OCI-LY7 (cell line): ENCODE data around the gene COL4A1. TPM values are rescaled to one million over a fixed set of nuclear protein-coding genes. Genes with fewer than 3 reads are reported as not detected.

Experiments used
- BruUV-seq: library from RNA; stranded (reverse); fragments of 400-500 nt; replicated peaks from 2 replicates; lab custom pipeline; 2021; lab: Mats Ljungman, UMichigan
- CTCF ChIA-PET: fragments of 300-600 bp; sonication (Branson Sonifier 250); formaldehyde crosslinking; loops from one replicate; lab custom pipeline; 2022; ENCODE audit warnings: antibody characterized with exemption; ENCODE audit not compliant: unreplicated experiment; lab: Charles Lee
- POLR2A ChIA-PET: fragments of 300-600 bp; sonication (Branson Sonifier 250); formaldehyde crosslinking; loops from one replicate; lab custom pipeline; 2022; ENCODE audit warnings: antibody characterized with exemption; lab: Charles Lee
- DNase-seq: peaks from one replicate; pipeline ENCODE4 v3.0.0-alpha.2; 2015; ENCODE audit warnings: low spot score
- H2AFZ ChIP-seq: fragments of 200-600 bp; sonication (generic), shearing (Covaris generic); 2 replicates; pipeline ENCODE4 v1.6.1; 2014; ENCODE audit warnings: mild to moderate bottlenecking, antibody characterized with exemption, low read length, moderate library complexity
- H3K27ac ChIP-seq: fragments of 200-600 bp; sonication (generic); 2 replicates; pipeline ENCODE4 v1.5.1; 2014; ENCODE audit warnings: mixed run types, low read depth, mild to moderate bottlenecking, moderate library complexity, low read length, inconsistent platforms; ENCODE audit not compliant: poor library complexity, severe bottlenecking
- H3K36me3 ChIP-seq: fragments of 200-600 bp; sonication (generic); 2 replicates; pipeline ENCODE4 v1.6.1; 2014; ENCODE audit warnings: mild to moderate bottlenecking, antibody characterized with exemption, low read length, moderate library complexity, mixed read lengths; ENCODE audit not compliant: insufficient read depth
- H3K4me1 ChIP-seq: fragments of 200-600 bp; sonication (generic); 2 replicates; pipeline ENCODE4 v1.5.1; 2014; ENCODE audit warnings: mild to moderate bottlenecking, low read length; ENCODE audit not compliant: insufficient read depth, poor library complexity, severe bottlenecking
- H3K4me2 ChIP-seq: fragments of 200-600 bp; sonication (generic); 2 replicates; pipeline ENCODE4 v1.6.1; 2014; ENCODE audit warnings: mild to moderate bottlenecking, low read length
- H3K4me3 ChIP-seq: fragments of 200-600 bp; sonication (generic); 2 replicates; pipeline ENCODE4 v1.5.1; 2014; ENCODE audit warnings: mild to moderate bottlenecking, low read depth, low read length; ENCODE audit not compliant: poor library complexity, severe bottlenecking
- H3K79me2 ChIP-seq: fragments of 200-600 bp; sonication (generic); 2 replicates; pipeline ENCODE4 v1.6.1; 2016; ENCODE audit warnings: low read depth, mild to moderate bottlenecking, low read length, moderate library complexity, mixed read lengths; ENCODE audit not compliant: insufficient read depth
- H3K9me2 ChIP-seq: fragments of 200-600 bp; sonication (generic); 2 replicates; pipeline ENCODE4 v1.6.1; 2016; ENCODE audit warnings: mild to moderate bottlenecking, low read length, mixed read lengths; ENCODE audit not compliant: insufficient read depth
- H3K9me3 ChIP-seq: fragments of 200-600 bp; sonication (generic); 2 replicates; pipeline ENCODE4 v1.6.1; 2014; ENCODE audit warnings: mild to moderate bottlenecking, mixed run types, low read length, mixed read lengths
- H4K20me1 ChIP-seq: fragments of 200-600 bp; sonication (generic); 2 replicates; pipeline ENCODE4 v1.6.1; 2014; ENCODE audit warnings: mild to moderate bottlenecking, antibody characterized with exemption, low read length, moderate library complexity, mixed read lengths; ENCODE audit not compliant: insufficient read depth
- EZH2phosphoT487 ChIP-seq: fragments of 200-600 bp; sonication (generic); IDR thresholded peaks from 2 replicates; pipeline ENCODE4 v1.6.1; 2018; ENCODE audit warnings: low read depth, borderline replicate concordance, mild to moderate bottlenecking, mixed run types, antibody characterized with exemption, low read length, moderate library complexity, mixed read lengths
- intact Hi-C: fragments of 100-400 bp; cut with micrococcal nuclease; formaldehyde crosslinking; loops from one replicate; pipeline ENCODE4 v1.10.0; 2022; ENCODE audit not compliant: unreplicated experiment
- total RNA-seq, 2 experiments: library from RNA; depleted of rRNA in 1 of 2; stranded (reverse); fragments of >200 nt in 1 of 2; shearing (Covaris generic) in 1 of 2; gene quantifications; 2 replicates each; pipeline ENCODE4 v1.2.3, GENCODE V29; 2014 to 2022
- TF ChIP-seq, protein P1 (sequence below): fragments of 200-600 bp; sonication (generic); conservative IDR thresholded peaks from 2 replicates; pipeline ENCODE4 v1.5.1; 2014; ENCODE audit warnings: mild to moderate bottlenecking, antibody characterized with exemption, low read length, moderate library complexity, mixed read lengths

The COL4A1 gene
- total RNA-seq, 2 experiments from 2014 or later: 0.06 TPM; not detected in 1

DNA sequence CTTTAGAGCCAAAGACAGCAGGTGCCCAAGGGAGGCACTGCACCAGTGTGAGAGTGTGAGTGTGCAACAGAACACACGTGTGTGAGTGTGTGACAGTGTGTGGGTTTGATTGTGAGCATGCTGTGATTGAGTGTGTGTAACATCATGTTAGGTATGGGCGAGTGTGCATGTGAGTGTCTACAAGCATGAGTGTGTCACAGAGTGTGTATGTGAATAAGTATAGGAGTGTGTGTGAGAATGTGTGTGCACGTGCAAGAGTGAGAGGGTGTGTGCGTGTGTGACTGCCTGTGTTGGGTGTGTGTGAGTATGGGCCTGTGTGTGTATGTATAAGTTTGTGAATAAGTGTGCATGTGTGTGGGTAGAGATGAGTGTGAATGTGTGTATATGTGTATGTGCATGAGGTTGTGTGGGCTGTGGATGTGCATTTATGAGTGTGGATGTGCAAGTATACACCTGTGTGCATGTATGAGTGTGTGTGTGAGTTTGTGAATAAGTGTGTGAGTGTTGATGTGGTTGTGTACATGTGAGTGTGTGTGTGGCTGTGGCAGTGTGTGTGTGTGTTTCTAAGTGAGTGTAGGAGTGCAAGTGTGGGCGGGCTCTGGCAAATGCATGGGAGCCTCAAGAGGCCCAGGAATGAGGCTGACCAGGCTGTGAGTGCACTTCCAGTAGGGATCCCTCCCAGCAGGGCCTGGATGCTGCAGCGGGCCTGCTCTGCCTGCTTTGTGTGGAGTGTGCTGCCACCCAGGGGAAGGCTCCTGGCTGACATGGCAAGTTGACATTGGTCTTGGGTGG, 198.4 kb downstream of the COL4A1 start:
- Histone ChIP-seq H3K9me2 (no peaks in the 10 kb centered on the region), H4K20me1 (no peaks in the 10 kb centered on the region), H2AFZ (no peak overlapping the region), H3K4me3 (no peak overlapping the region), H3K27ac (no peak overlapping the region), H3K4me2 (no peak overlapping the region), H3K79me2 (no peaks in the 10 kb centered on the region), H3K36me3 (no peaks in the 10 kb centered on the region), H3K9me3 (no peaks in the 10 kb centered on the region), H3K4me1 (no peaks in the 10 kb centered on the region)
- intact Hi-C loops: no loop called here
- BruUV-seq: no TSS peak
- TF ChIP-seq, protein P1, sequence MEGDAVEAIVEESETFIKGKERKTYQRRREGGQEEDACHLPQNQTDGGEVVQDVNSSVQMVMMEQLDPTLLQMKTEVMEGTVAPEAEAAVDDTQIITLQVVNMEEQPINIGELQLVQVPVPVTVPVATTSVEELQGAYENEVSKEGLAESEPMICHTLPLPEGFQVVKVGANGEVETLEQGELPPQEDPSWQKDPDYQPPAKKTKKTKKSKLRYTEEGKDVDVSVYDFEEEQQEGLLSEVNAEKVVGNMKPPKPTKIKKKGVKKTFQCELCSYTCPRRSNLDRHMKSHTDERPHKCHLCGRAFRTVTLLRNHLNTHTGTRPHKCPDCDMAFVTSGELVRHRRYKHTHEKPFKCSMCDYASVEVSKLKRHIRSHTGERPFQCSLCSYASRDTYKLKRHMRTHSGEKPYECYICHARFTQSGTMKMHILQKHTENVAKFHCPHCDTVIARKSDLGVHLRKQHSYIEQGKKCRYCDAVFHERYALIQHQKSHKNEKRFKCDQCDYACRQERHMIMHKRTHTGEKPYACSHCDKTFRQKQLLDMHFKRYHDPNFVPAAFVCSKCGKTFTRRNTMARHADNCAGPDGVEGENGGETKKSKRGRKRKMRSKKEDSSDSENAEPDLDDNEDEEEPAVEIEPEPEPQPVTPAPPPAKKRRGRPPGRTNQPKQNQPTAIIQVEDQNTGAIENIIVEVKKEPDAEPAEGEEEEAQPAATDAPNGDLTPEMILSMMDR: no peak
- no peak for TF ChIP-seq EZH2phosphoT487
- no peak for DNase-seq
- ChIA-PET CTCF (no interaction called here), POLR2A (no interaction called here)

DNA sequence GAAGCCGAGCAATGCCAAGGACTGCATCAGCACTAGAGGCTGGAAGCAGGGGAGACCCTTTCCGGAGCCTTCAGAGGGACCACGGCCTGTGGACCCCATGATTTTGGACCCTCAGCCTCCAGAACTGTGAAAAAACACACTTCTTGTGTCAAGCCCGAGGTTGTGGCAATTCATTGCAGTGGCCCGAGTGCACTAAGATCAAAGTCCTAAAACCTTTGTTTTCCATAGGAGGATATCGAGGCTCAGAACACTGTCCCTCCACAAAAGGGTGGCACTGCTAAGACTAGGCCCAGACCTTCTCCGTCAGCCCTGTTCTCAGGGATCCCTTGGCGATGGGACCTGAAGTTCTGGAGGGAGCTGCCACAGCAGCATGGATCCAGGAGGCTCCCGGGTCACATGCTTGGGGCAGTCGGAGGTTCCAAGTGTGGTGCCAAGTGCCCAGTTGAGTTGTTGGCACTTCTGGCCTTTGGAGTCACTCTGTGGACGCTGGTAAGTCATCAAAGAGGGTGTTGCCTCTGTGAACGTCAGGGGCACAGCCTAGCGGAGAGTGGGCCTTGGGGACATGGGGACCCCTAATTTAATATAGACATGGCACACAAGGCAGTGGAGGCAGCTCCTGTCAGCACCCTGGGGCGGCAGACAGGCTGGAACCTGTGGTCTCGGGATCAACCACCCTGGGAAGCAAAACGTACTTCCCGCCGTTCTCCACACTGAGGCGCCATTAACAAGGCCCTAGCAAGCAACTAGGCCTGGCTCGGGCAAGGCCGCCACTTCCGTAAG, 199.2 kb downstream of the COL4A1 start:
- BruUV-seq: no TSS peak
- ChIA-PET POLR2A (no interaction called here), CTCF (no interaction called here)
- Histone ChIP-seq H3K79me2 (no peaks in the 10 kb centered on the region), H4K20me1 (no peaks in the 10 kb centered on the region), H3K9me3 (no peaks in the 10 kb centered on the region), H3K4me3 (no peak overlapping the region), H3K27ac (no peak overlapping the region), H3K4me1 (no peaks in the 10 kb centered on the region), H3K9me2 (no peaks in the 10 kb centered on the region), H3K36me3 (no peaks in the 10 kb centered on the region), H2AFZ (no peak overlapping the region), H3K4me2 (no peak overlapping the region)
- TF ChIP-seq EZH2phosphoT487: no peak
- TF ChIP-seq, protein P1: no peak
- no peak for DNase-seq
- intact Hi-C loops: no loop called here
